Brain microvascular endothelial cell (primary cell): ENCODE data around the gene SMAD3.

Experiments used
- DNase-seq: peaks from one replicate; pipeline ENCODE4 v3.0.0-alpha.2; 2020
- H3K27ac ChIP-seq: fragments of 250-450 bp; sonication (Bioruptor Pico); 2 replicates; pipeline ENCODE4 v1.5.1; 2020; ENCODE audit warnings: mild to moderate bottlenecking, moderate library complexity
- H3K27me3 ChIP-seq: fragments of 250-450 bp; sonication (Bioruptor Pico); replicated peaks from 2 replicates; pipeline ENCODE4 v1.5.1; 2020; ENCODE audit warnings: mild to moderate bottlenecking
- H3K36me3 ChIP-seq: fragments of 250-450 bp; sonication (Bioruptor Pico); replicated peaks from 2 replicates; pipeline ENCODE4 v1.5.1; 2020; ENCODE audit warnings: mild to moderate bottlenecking
- H3K4me3 ChIP-seq: 2 replicates; pipeline ENCODE4 v1.5.1; 2011; ENCODE audit warnings: low read depth, mild to moderate bottlenecking, control low read depth, low read length, moderate library complexity
- CTCF ChIP-seq: IDR thresholded peaks from 2 replicates; pipeline ENCODE4 v1.5.1; 2011; ENCODE audit warnings: low read depth, mild to moderate bottlenecking, moderate library complexity, low read length, control low read depth, inconsistent platforms; ENCODE audit errors: missing control alignments
- in situ Hi-C: cut with HindIII; loops from 2 replicates; pipeline ENCODE4 v1.10.0; 2017; ENCODE audit warnings: low sequenced_read_pairs, low pct_ligation_motif_present

Gene SMAD3

GRCh38 chr15:67048281-67049279, 16.8 kb upstream of the SMAD3 start:
- Histone ChIP-seq H3K27ac (peak overlapping the region; percentile 95), H3K4me3 (no peak overlapping the region), H3K36me3 (no peaks in the 10 kb centered on the region), H3K27me3 (no peaks in the 10 kb centered on the region)
- in situ Hi-C loops, result no loop called here
- DNase-seq, result peak; percentile 89
- no peak for TF ChIP-seq CTCF

- Histone ChIP-seq H3K36me3 (no peaks in the 10 kb centered on the region), H3K4me3 (no peak overlapping the region), H3K27me3 (no peaks in the 10 kb centered on the region), H3K27ac (peak overlapping the region; percentile 95)
- TF ChIP-seq CTCF, result no peak
- peak; percentile 89 for DNase-seq
- in situ Hi-C loops, result no loop called here
These were observed 15.9 kb upstream of the SMAD3 start for GRCh38 chr15:67049351-67050044.

- H3K36me3 ChIP-seq, result no peaks in the 10 kb centered on the region
- DNase-seq, result no peak
- no peak overlapping the region for H3K4me3 ChIP-seq
- no peak for TF ChIP-seq CTCF
- no peaks in the 10 kb centered on the region for H3K27me3 ChIP-seq
- in situ Hi-C loops, result no loop called here
- H3K27ac ChIP-seq, result peak overlapping the region; percentile 95
These were observed 15.3 kb upstream of the SMAD3 start for GRCh38 chr15:67050062-67050461.

GRCh38 chr15:67050522-67051087, 14.8 kb upstream of the SMAD3 start:
- H3K27me3 ChIP-seq, result no peaks in the 10 kb centered on the region
- H3K36me3 ChIP-seq, result no peaks in the 10 kb centered on the region
- no peak for DNase-seq
- no peak overlapping the region for H3K4me3 ChIP-seq
- no peak overlapping the region for H3K27ac ChIP-seq
- no peak for TF ChIP-seq CTCF
- in situ Hi-C loops, result no loop called here

- Histone ChIP-seq H3K36me3 (no peaks in the 10 kb centered on the region), H3K4me3 (no peak overlapping the region), H3K27ac (no peak overlapping the region), H3K27me3 (no peaks in the 10 kb centered on the region)
- TF ChIP-seq CTCF, result no peak
- in situ Hi-C loops, result no loop called here
- no peak for DNase-seq
These were observed 14.0 kb upstream of the SMAD3 start for GRCh38 chr15:67051088-67052045.
